Kidney (tissue), 14 donors: ENCODE measurements around the gene PIEZO2. TPM values are rescaled to one million over a fixed set of nuclear protein-coding genes. Genes with fewer than 3 reads are reported as not detected.

Experiments
- DNase-seq, 5 donors: peaks; one replicate each; pipeline ENCODE4 v3.0.0-alpha.2; 2013 to 2020
- FAIRE-seq: peaks from 2 replicates; lab custom pipeline; 2012; peaks lifted over from hg19 to GRCh38; lab: Jason Lieb, UNC
- H3K27ac ChIP-seq, 2 donors: one replicate each; pipeline ENCODE4 v1.7.0; 2013; ENCODE audit warnings: low read depth in 2 of 2, low read length in 2 of 2, inconsistent platforms in 1 of 2
- H3K27me3 ChIP-seq: one replicate; pipeline ENCODE4 v1.7.1; 2013; ENCODE audit warnings: low read length, inconsistent platforms; ENCODE audit not compliant: control insufficient read depth, insufficient read depth
- H3K36me3 ChIP-seq, 3 donors: one replicate each; pipeline versions ENCODE4 v1.7.0 to v1.7.1; 2013; ENCODE audit warnings: low read length in 3 of 3, control low read depth in 1 of 3, inconsistent platforms in 1 of 3; ENCODE audit not compliant: insufficient read depth in 3 of 3, control insufficient read depth in 2 of 3
- H3K4me1 ChIP-seq, 3 donors: one replicate each; pipeline versions ENCODE4 v1.7.0 to v1.7.1; 2013; ENCODE audit warnings: low read length in 3 of 3, inconsistent platforms in 1 of 3, low read depth in 1 of 3; ENCODE audit not compliant: control insufficient read depth in 2 of 3, insufficient read depth in 2 of 3
- H3K4me3 ChIP-seq, 3 donors: one replicate each; pipeline versions ENCODE4 v1.7.0 to v1.8.1; 2013; ENCODE audit warnings: low read length in 3 of 3, control low read depth in 1 of 3, inconsistent platforms in 1 of 3
- H3K9ac ChIP-seq, 3 donors: one replicate each; pipeline versions ENCODE4 v1.7.0 to v1.7.1; 2013; ENCODE audit warnings: low read length in 3 of 3, control low read depth in 1 of 3, inconsistent platforms in 1 of 3
- H3K9me3 ChIP-seq, 3 donors: one replicate each; pipeline versions ENCODE4 v1.7.0 to v1.7.1; 2013; ENCODE audit warnings: low read length in 3 of 3, control low read depth in 1 of 3, inconsistent platforms in 1 of 3; ENCODE audit not compliant: control insufficient read depth in 2 of 3, insufficient read depth in 1 of 3
- intact Hi-C: fragments of 100-400 bp; cut with DNase I; formaldehyde crosslinking; loops from one replicate; pipeline ENCODE4 v1.11.1; 2022
- polyA plus RNA-seq: library from polyadenylated mRNA; stranded (reverse); fragments of 350-450 nt; fragmentation: Illumina TruSeq; extraction: RNeasy Lipid Tissue Mini Kit (QIAGEN cat#74804); gene quantifications from one replicate; pipeline ENCODE4 v1.2.3, GENCODE V29; 2014; ENCODE audit warnings: low read depth, low replicate concordance; ENCODE audit not compliant: insufficient read depth
- total RNA-seq: library from RNA; stranded (reverse); fragmentation: NEBNext Ultra II Directional; extraction: Animal tissue kit (Norgen Biotek cat#: 25700); gene quantifications from one replicate; pipeline ENCODE4 v1.2.1, GENCODE V29; 2021
- TF ChIP-seq, protein P1 (sequence below): IDR thresholded peaks from 3 replicates; pipeline ENCODE4 v1.5.1; 2012; ENCODE audit warnings: mild to moderate bottlenecking, moderate library complexity, borderline replicate concordance; ENCODE audit not compliant: insufficient read depth; ENCODE audit errors: extremely low read depth
- donor health status: control.
- donor health status: control.
- donor health status: control.
- donor health status: control.
- donor health status: control.
- donor health status: DM: yes; HTN: yes; CAD: no.
- donor health status: Normal renal cell carcinoma (clear cell type).

Gene PIEZO2
- total and polyA plus RNA-seq, 2 donors from 2014 or later = 1.1 to 4.1 TPM

DNA sequence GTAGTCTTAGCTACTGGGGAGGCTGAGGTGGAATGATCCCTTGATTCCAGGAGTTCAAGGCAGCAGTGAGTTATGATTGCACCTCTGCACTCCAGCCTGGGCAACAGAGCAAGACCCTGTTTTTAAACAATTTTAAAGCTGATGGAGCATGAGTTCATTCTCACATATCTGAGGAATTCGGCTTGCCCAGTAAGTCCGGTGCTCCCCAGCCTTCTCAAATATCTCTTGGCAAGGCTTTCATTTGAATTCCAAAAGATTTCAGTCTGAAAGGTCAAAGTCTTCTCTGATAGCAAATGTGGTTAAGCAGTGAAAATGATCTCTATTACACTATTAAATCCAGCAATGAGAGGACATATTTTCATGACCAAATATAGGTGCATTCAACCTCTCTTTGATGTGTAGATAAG lies 27.9 kb downstream of the PIEZO2 start:
- DNase-seq = no peak
- Histone ChIP-seq H3K4me3 (no peak overlapping the region), H3K4me1 (peaks cover 0 to 5% (median 0%) of the 10 kb centered on the region in 3 donors), H3K27ac (no peak overlapping the region), H3K36me3 (no peaks in the 10 kb centered on the region), H3K9ac (no peak overlapping the region), H3K27me3 (no peaks in the 10 kb centered on the region), H3K9me3 (no peaks in the 10 kb centered on the region)
- intact Hi-C loops = no loop called here
- TF ChIP-seq, protein P1, sequence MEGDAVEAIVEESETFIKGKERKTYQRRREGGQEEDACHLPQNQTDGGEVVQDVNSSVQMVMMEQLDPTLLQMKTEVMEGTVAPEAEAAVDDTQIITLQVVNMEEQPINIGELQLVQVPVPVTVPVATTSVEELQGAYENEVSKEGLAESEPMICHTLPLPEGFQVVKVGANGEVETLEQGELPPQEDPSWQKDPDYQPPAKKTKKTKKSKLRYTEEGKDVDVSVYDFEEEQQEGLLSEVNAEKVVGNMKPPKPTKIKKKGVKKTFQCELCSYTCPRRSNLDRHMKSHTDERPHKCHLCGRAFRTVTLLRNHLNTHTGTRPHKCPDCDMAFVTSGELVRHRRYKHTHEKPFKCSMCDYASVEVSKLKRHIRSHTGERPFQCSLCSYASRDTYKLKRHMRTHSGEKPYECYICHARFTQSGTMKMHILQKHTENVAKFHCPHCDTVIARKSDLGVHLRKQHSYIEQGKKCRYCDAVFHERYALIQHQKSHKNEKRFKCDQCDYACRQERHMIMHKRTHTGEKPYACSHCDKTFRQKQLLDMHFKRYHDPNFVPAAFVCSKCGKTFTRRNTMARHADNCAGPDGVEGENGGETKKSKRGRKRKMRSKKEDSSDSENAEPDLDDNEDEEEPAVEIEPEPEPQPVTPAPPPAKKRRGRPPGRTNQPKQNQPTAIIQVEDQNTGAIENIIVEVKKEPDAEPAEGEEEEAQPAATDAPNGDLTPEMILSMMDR = no peak
- FAIRE-seq = no peak

DNA sequence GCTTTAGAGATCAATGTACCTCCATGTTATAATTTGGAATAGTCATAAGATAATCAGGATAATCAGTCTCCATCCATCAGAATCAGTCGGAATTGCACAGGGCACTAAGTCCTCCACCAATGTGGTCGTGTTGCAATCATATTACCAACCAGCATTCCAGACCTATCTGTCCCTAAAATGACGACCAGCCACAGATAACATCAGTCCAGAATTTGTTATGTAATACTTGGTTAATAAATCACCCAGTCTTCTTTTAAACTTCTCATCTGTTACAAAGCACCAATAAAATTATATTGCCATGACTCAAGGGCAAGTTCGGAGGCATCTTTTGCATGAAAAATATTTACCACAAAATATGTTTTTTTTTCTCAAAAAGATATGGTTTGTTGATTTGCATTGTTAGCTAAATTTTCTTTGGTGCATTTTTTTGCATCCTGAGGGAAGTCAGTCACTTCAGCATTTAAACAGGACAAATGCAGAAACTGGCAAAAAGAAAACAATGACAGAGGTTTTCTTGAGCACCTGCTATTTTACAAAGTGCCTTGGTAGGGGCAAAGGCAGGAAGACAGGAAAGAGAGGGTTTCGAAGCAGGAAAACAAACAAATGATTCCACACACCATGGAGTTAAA lies 29.3 kb downstream of the PIEZO2 start:
- H3K36me3 ChIP-seq = no peaks in the 10 kb centered on the region
- intact Hi-C loops = no loop called here
- DNase-seq (no peak), FAIRE-seq (no peak)
- no peak overlapping the region for H3K9ac ChIP-seq
- TF ChIP-seq, protein P1 = no peak
- peaks cover 0 to 5% (median 0%) of the 10 kb centered on the region in 3 donors for H3K4me1 ChIP-seq
- no peaks in the 10 kb centered on the region for H3K27me3 ChIP-seq
- no peak overlapping the region for H3K4me3 ChIP-seq
- no peak overlapping the region for H3K27ac ChIP-seq
- H3K9me3 ChIP-seq = no peaks in the 10 kb centered on the region

GRCh38 chr18:11119550-11119949 lies 29.8 kb downstream of the PIEZO2 start:
- DNase-seq (no peak), FAIRE-seq (no peak)
- Histone ChIP-seq H3K27ac (no peak overlapping the region), H3K4me3 (no peak overlapping the region), H3K36me3 (no peaks in the 10 kb centered on the region), H3K9me3 (no peaks in the 10 kb centered on the region), H3K27me3 (no peaks in the 10 kb centered on the region), H3K4me1 (peaks cover 0 to 5% (median 0%) of the 10 kb centered on the region in 3 donors), H3K9ac (no peak overlapping the region)
- TF ChIP-seq, protein P1 = no peak
- intact Hi-C loops = no loop called here
